Amniotic stem cell (primary cell): ENCODE measurements around the gene NDUFB4.

Source experiments
- DNase-seq: peaks from one replicate; lab custom pipeline; 2025; lab: John Stamatoyannopoulos, UW

NDUFB4 gene

GRCh38 chr3:120596116-120596852 lies at the start of gene NDUFB4:
TSS of gene NDUFB4 (plus strand) at chr3:120596336. CDS start at chr3:120596360, 24 bp downstream.
- peak; percentile 97 for DNase-seq

GRCh38 chr3:120550546-120550945 lies 45.6 kb upstream of the NDUFB4 start:
- DNase-seq: no peak

- DNase-seq: no peak
Measured at GRCh38 chr3:120552184-120553172, 43.7 kb upstream of the NDUFB4 start.

- no peak for DNase-seq
Measured at GRCh38 chr3:120554812-120555606, 41.1 kb upstream of the NDUFB4 start.

- no peak for DNase-seq
Measured at GRCh38 chr3:120555657-120556509, 40.3 kb upstream of the NDUFB4 start.

- DNase-seq: no peak
Measured at GRCh38 chr3:120557115-120557514, 39.0 kb upstream of the NDUFB4 start.

GRCh38 chr3:120558771-120559241 lies 37.3 kb upstream of the NDUFB4 start:
- peak; percentile 69 for DNase-seq

- DNase-seq: peak; percentile 62
Measured at GRCh38 chr3:120559242-120560061, 36.7 kb upstream of the NDUFB4 start.

GRCh38 chr3:120560304-120561250 lies 35.6 kb upstream of the NDUFB4 start:
- DNase-seq: no peak

GRCh38 chr3:120561251-120562045 lies 34.7 kb upstream of the NDUFB4 start:
- peak; percentile 63 for DNase-seq

- no peak for DNase-seq
Measured at GRCh38 chr3:120563356-120564022, 32.6 kb upstream of the NDUFB4 start.

- DNase-seq: no peak
Measured at GRCh38 chr3:120566243-120566975, 29.7 kb upstream of the NDUFB4 start.

- peak; percentile 40 for DNase-seq
Measured at GRCh38 chr3:120567370-120568201, 28.6 kb upstream of the NDUFB4 start.

GRCh38 chr3:120568202-120568531 lies 28.0 kb upstream of the NDUFB4 start:
- DNase-seq: no peak

GRCh38 chr3:120568598-120568997 lies 27.5 kb upstream of the NDUFB4 start:
- no peak for DNase-seq
